IMR-90 (cell line): ENCODE measurements around the gene IL12A.

Experiments
- CEBPB ChIP-seq: IDR thresholded peaks from 2 replicates; pipeline ENCODE4 v1.6.1; 2012; ENCODE audit warnings: low read depth, low read length, improper control_type of control experiment
- FOS ChIP-seq: fragments of 150-350 bp; IDR thresholded peaks from 2 replicates; pipeline ENCODE4 v1.6.1; 2016; ENCODE audit warnings: low read depth, low read length
- POLR2A ChIP-seq: IDR thresholded peaks from 2 replicates; pipeline ENCODE4 v1.6.1; 2012; ENCODE audit warnings: mild to moderate bottlenecking, low read depth, low read length
- RAD21 ChIP-seq: IDR thresholded peaks from 2 replicates; pipeline ENCODE4 v1.6.1; 2012; ENCODE audit warnings: low read length, improper control_type of control experiment
- TF ChIP-seq, protein P1 (sequence below): conservative IDR thresholded peaks from 2 replicates; pipeline ENCODE4 v1.5.1; 2012; ENCODE audit warnings: mild to moderate bottlenecking, low read depth, low read length, improper control_type of control experiment

- TF ChIP-seq CEBPB: no peak
- TF ChIP-seq POLR2A: no peak
- TF ChIP-seq FOS: no peak
- no peak for TF ChIP-seq RAD21
- TF ChIP-seq, protein P1, sequence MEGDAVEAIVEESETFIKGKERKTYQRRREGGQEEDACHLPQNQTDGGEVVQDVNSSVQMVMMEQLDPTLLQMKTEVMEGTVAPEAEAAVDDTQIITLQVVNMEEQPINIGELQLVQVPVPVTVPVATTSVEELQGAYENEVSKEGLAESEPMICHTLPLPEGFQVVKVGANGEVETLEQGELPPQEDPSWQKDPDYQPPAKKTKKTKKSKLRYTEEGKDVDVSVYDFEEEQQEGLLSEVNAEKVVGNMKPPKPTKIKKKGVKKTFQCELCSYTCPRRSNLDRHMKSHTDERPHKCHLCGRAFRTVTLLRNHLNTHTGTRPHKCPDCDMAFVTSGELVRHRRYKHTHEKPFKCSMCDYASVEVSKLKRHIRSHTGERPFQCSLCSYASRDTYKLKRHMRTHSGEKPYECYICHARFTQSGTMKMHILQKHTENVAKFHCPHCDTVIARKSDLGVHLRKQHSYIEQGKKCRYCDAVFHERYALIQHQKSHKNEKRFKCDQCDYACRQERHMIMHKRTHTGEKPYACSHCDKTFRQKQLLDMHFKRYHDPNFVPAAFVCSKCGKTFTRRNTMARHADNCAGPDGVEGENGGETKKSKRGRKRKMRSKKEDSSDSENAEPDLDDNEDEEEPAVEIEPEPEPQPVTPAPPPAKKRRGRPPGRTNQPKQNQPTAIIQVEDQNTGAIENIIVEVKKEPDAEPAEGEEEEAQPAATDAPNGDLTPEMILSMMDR: no peak
Observed at GRCh38 chr3:159941038-159942000, 47.3 kb upstream of the IL12A start.
